CD4-positive, alpha-beta T cell treated with Interleukin-4 for 4 hours (primary cell): ENCODE data around the gene KIF26B.

ENCODE experiments used
- DNase-seq: peaks from one replicate; pipeline ENCODE4 v3.0.0-alpha.2; 2020

Gene KIF26B

GRCh38 chr1:245477941-245478340 lies 323.2 kb downstream of the KIF26B start:
- DNase-seq: no peak

GRCh38 chr1:245480393-245481120 lies 325.8 kb downstream of the KIF26B start:
- DNase-seq: no peak

GRCh38 chr1:245481261-245481660 lies 326.5 kb downstream of the KIF26B start:
- DNase-seq: no peak

GRCh38 chr1:245483247-245483646 lies 328.5 kb downstream of the KIF26B start:
- no peak for DNase-seq

GRCh38 chr1:245484176-245484575 lies 329.4 kb downstream of the KIF26B start:
- DNase-seq: no peak

GRCh38 chr1:245485996-245486395 lies 331.2 kb downstream of the KIF26B start:
- no peak for DNase-seq

GRCh38 chr1:245486775-245487470 lies 332.1 kb downstream of the KIF26B start:
- no peak for DNase-seq

DNA sequence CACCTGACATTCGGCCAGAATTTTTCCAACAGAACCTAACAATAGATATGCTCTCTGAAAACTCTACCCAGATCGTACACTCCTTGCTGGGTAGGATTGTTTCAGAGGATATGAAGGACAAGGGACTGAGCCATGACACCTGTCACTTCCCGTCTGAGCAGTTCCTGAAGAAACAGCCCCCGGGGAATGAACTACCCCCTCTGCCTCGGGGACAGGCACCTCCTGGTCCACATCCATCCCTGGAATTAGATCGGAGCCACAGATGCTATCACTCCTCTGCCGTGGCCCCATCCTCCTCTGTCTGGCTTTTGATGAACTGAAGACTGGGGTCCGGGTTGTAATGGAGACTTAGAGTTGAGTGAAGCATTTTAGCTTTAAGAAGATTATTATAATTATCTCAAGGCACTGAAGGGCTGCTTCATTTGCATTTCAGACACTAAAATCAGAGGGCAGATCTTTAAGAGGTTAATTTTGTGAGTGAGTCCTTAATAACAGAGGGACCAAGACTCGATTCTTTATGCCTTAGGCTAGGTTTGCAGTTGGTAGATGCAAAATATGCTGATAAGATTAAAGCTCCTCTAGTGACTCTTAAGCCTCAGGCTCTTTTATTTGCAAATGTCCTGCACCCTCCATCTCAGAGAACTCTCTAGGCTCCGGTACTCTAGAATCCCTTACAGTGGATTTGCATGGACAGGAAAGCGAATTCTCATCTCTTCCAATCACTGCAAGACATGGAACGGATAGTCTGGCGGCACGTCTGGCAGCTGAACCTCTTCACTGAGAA lies 333.8 kb downstream of the KIF26B start:
- no peak for DNase-seq

DNA sequence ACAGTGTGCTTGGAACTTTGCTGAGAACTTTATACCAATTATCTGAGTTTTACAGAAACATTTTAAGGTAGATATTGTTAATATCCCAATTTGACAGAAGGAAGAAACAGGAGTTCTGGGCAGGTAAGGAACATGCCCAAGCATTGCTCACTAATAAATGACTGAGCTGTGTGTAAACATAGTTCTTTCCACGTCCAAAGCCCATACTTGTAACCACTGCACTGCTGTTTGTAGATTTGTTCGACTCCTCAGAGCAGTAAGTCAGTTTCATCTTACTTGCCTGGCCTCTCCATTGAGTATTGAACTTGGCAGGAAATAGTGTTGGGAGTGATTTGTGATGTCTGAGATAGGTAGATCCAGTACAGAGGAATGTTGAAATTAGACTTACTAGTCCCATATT lies 335.1 kb downstream of the KIF26B start:
- no peak for DNase-seq

DNA sequence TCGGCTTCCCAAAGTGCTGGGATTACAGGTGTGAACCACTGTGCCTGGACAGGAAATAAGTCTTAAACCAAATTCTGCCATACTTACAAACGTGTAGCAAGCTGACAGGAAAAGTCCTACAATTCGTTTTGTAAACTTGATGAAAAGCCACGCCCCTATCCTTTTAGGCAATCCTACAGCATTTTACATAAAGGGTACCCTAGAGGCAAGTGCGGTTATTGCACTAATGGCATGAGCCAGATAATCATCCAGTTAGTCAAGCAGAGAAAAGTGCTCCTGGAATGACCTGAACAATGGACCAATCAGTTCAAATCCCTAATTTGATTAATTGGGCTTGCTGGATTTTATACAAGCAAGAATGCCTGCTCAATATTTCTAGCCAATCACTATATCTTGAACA lies 338.2 kb downstream of the KIF26B start:
- DNase-seq: no peak

- no peak for DNase-seq
Observed at GRCh38 chr1:245495681-245496080, 340.9 kb downstream of the KIF26B start.

- DNase-seq: no peak
Observed at GRCh38 chr1:245500546-245500945, 345.8 kb downstream of the KIF26B start.

GRCh38 chr1:245501633-245502032 lies 346.8 kb downstream of the KIF26B start:
- DNase-seq: no peak

DNA sequence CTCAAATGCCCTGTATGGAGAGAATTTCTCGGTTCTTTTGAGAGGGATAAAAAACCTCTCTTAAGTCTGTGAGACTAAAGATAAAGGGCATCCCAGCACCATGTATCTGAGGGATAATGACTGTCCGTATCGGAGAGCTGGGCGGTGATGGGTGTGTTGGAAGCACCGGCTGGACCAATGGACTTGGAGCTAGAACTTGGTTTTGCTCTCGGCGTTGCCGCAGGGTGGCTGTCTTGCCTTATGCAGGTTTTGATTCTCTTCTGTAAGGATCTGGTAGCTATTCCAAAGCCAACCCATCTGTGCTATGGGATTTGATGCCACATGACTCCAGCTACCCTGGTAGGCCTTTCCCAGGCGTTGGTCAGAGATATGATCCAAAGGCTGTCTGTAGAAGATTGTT lies 348.8 kb downstream of the KIF26B start:
- no peak for DNase-seq

GRCh38 chr1:245510144-245510543 lies 355.4 kb downstream of the KIF26B start:
- DNase-seq: no peak

DNA sequence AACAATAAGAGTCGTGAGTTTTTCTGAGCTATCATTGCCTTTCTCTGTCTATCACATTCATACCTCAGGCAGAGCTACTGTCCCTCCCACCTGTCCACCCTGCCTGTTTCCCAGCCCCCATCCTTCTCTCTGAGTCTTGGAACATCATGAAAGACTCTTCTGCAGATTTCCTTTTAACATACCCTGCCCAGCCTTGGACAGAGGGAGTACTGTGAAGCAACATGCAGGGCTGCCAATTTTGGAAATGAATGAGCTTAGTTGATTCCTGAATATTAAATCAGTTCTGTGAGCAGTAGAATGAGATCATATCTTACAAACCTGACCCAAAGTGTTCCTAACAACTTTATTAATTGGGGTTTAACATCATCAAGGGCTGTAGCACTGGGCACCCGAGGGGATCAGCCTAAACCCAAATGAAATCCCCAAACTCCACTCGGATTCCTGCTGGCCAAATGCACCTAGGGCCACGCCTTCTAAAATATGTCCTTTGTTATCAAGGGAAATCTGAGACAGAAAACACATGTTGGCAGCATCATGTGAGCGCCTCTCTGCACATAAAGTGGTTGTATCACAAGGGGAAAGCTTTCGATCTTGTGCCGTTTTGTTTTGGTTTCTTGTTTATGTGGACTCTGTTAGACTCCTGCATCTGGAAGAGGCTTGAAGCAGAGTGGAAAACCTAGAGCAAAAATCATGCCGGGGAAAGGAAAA lies 357.6 kb downstream of the KIF26B start:
- DNase-seq: no peak

DNA sequence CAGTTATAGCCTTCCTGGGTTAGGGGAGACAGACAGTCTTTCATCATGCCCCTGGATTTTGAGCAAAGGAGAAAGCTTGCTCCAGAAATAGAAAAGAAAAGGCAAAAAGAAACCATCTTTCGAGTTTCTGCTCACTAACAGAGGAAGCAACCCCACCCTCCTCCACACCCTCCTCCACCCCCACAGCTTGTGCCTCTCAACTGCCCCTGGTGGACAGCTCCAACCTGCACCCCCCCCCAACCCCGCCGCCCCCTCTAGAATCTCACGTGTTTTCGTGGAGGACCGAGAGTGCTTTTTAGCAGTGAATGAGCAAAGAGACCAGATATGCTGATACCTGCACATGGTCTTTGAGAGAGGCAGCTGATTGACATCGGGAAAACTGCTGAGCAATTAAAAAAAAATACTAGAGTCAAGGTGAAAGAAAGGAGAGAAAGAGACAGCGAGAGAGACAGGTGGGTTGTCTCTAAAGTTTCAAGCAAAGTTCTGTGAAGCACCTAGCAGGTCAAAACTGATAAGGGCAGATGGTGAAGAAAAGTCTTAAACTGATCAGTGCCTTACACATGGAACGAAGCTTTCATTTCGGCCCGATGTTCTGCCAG lies 358.3 kb downstream of the KIF26B start:
- DNase-seq: no peak

DNA sequence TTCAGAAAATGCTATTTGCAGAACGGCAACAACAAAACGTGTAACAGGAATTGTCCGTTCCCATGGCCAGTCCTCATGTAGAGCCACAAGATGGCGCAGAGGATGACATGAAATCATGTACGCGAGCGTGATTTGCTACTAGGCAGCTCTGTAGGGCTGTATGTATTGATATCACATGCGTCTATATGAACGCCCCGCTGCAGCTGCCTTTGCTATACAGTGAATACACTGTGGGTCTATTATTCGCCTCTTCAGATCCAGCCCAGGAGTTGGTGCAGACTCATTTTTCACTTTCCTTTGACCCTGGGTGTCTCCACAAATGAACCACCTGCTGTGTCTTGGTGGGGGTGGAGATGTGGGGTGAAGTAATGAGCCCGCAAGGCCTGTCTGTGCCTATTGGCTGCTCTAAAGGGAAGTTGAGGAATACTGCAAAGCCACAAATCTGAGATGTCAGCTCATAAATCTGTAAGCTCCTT lies 361.5 kb downstream of the KIF26B start:
- no peak for DNase-seq

GRCh38 chr1:245520611-245521010 lies 365.8 kb downstream of the KIF26B start:
- DNase-seq: no peak

- no peak for DNase-seq
Observed at GRCh38 chr1:245526141-245526540, 371.4 kb downstream of the KIF26B start.

DNA sequence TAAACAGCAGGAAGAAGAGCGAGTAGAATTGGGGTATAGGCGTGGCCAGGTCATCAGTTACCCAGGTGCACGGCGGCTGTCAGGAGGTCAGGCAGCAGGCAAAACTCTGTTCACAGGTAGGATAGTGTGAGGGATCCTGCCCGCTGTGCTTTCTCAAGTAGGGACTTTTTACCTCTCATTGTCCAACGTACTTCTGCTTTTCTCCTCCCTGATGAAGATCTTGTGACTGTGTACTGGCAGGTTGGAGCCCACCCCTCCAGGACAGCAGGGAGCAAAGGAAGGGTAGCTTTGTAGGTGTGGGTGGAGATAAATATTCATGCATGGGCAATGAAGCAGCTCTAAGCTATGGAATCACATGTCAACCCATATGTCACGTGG lies 373.5 kb downstream of the KIF26B start:
- DNase-seq: no peak

- DNase-seq: no peak
Observed at GRCh38 chr1:245530937-245531336, 376.2 kb downstream of the KIF26B start.

DNA sequence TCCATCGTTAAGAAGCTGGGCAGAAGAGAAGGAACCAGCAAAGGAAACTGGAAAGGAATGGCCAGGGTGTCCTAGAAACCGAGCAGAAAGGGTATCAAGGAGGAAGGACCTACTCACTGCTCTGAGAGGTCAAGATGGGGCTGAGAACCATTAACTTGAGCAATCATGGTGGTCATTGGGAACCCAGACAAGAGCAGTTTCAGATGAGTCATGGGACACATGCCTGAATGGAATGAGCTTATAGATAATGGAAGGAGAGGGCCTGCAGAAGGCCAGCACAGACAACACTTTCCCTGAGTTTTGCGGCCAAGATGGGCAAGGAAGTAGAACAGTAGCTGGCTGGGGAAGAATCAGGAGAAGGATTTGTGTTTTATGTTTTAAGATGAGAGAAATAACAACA lies 383.2 kb downstream of the KIF26B start:
- no peak for DNase-seq
